Astrocyte of the cerebellum (primary cell): ENCODE data around the gene FIBCD1.

Source experiments
- DNase-seq: peaks from one replicate; pipeline ENCODE4 v3.0.0-alpha.2; 2011; ENCODE audit warnings: low read depth
- H3K4me3 ChIP-seq: 2 replicates; pipeline ENCODE4 v1.5.1; 2011; ENCODE audit warnings: mild to moderate bottlenecking, low read depth, low read length, moderate library complexity
- in situ Hi-C: cut with HindIII; loops from 2 replicates; pipeline ENCODE4 v1.10.0; 2017; ENCODE audit warnings: low sequenced_read_pairs
- TF ChIP-seq, protein P1 (sequence below): IDR thresholded peaks from 2 replicates; pipeline ENCODE4 v1.5.1; 2012; ENCODE audit warnings: low read length, low read depth, moderate library complexity, mild to moderate bottlenecking; ENCODE audit errors: missing control alignments

Gene FIBCD1

DNA sequence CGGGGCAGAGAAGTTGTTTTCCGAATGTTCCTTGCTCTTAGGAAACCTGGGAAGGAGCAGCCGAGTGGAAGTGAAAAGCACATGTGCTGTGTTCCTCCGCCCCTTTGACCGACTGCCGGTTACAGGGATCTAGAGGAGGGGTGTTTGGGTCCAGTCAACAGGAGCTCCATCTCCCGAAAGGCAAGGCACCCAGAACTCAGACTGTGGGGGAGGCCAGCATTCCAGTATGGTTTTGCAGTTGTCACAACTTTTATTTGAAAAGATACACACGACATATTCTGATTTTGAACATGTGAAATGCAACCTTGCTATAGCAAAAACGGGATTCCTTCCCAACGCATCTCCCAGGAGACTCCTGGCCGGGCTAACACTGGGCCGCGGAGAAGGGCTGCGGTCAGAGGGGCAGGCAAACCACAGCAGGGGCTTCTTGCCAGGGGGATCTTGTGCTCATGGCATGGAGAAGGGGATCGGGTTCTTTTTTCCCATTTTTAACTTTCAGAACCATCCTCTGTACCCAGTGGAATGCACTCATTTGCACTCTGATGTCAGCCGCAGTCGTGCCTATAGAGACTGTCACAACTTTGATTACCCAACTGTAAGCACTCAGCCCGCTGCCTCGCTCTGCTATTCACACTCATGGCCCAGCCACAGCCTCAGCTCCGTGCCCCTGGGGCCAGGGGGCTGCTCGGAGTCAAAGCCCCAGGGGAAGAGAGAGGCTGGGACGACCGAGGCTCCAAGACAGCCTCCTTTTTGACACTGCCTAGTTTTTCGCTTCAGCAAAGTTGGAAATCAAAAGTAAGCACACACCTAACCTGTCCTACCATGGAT, 46.4 kb downstream of the FIBCD1 start:
- no peak overlapping the region for H3K4me3 ChIP-seq
- DNase-seq = no peak
- in situ Hi-C loops = no loop called here
- TF ChIP-seq, protein P1, sequence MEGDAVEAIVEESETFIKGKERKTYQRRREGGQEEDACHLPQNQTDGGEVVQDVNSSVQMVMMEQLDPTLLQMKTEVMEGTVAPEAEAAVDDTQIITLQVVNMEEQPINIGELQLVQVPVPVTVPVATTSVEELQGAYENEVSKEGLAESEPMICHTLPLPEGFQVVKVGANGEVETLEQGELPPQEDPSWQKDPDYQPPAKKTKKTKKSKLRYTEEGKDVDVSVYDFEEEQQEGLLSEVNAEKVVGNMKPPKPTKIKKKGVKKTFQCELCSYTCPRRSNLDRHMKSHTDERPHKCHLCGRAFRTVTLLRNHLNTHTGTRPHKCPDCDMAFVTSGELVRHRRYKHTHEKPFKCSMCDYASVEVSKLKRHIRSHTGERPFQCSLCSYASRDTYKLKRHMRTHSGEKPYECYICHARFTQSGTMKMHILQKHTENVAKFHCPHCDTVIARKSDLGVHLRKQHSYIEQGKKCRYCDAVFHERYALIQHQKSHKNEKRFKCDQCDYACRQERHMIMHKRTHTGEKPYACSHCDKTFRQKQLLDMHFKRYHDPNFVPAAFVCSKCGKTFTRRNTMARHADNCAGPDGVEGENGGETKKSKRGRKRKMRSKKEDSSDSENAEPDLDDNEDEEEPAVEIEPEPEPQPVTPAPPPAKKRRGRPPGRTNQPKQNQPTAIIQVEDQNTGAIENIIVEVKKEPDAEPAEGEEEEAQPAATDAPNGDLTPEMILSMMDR = no peak

DNA sequence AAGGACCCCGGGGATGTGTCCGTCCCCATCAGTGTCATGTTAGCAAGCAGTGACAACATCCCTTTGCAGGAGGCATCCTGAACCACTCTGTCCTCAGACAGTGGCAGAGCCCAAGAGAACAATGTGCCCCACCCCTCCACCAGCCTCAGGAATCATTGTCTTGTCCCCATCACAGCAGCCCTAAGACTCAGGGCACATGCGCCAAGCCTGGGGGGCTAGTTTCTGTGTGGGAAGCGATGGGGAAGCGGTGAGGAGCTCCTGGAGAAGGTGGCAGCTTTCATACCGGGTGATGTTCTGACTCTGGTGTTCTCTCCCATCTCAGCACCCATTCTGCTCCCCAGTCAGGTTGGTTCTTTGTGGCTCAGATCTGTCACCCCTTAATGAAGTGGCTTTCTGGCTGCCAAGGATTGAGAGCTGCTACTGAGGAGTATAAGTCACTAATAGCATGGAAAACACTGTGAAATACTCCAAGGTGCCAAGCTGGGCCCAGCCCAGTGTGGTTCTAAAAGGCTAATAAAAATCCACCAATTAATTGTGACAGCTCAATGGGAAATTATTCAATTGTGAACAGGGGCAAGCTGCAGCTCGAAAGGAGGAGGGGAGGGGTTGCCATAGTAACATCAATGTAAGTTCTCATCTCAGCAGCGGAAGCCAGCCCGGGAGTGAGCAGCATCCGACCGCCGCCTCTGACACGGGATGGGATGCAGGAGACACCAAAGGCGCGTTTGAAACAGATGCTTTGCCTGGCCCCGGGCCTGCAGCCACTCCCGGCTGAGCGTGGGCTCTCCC, 47.2 kb downstream of the FIBCD1 start:
- in situ Hi-C loops = no loop called here
- no peak for DNase-seq
- H3K4me3 ChIP-seq = no peak overlapping the region
- TF ChIP-seq, protein P1 = no peak

DNA sequence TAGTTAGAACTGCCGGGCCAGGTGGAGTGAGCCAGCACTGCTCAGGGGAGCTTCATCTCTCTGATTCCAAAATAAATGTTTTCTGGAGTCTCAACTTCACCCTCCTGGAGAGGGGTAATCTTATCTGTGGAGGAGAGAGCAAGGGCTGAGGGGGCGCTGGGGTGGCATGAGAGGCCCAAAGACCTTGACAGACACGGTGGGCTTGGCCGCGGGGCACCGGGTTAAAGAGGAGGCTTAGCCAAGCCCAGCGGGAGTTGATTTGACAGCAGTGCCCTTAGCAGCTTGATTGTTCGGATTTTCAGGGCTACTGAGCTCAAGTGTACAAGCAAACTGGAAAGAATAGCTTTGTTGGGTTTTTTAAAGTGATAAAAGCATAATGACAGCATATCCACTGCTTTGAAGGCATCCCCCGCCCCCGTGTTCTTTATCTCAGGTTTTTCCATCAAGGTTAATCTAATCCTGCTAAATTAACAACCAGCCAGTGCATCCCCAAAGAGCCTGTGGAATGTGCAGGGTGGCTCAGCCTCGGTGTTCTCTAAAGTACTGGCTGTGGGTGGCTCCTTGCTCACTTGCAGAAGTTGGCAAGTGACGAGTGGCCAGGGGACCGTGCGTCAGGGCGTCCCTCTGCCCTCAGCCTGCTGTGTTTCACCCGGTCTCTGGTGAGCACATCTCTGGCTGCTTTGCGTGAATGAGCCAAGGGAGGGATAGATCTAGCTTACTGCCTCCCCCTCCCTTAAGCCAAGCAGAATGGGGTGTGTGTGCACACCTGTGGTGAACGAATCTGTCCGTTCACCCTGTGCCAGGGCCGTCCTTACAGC, 48.0 kb downstream of the FIBCD1 start:
- no peak overlapping the region for H3K4me3 ChIP-seq
- DNase-seq = no peak
- in situ Hi-C loops = no loop called here
- TF ChIP-seq, protein P1 = no peak

DNA sequence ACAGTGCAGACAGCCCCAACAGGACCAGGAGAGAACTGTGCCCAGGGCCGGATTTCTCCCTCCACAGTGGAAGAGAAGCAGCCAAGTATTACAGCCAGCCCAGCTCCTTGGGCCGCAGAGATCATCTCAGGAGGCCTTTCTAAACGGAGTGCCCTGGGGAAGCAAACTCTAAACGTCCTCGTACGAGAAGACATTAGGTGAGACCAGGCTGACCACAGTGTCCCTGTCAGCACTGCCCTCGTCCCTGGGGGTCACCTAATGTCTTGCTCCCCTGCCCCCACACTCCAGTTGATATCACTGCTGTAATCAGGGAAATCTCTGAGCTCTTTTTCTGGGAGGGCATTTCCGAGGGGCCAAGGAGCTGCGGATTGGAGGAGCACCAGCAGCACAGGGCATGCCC, 48.9 kb downstream of the FIBCD1 start:
- in situ Hi-C loops = no loop called here
- DNase-seq = no peak
- H3K4me3 ChIP-seq = no peak overlapping the region
- TF ChIP-seq, protein P1 = no peak

DNA sequence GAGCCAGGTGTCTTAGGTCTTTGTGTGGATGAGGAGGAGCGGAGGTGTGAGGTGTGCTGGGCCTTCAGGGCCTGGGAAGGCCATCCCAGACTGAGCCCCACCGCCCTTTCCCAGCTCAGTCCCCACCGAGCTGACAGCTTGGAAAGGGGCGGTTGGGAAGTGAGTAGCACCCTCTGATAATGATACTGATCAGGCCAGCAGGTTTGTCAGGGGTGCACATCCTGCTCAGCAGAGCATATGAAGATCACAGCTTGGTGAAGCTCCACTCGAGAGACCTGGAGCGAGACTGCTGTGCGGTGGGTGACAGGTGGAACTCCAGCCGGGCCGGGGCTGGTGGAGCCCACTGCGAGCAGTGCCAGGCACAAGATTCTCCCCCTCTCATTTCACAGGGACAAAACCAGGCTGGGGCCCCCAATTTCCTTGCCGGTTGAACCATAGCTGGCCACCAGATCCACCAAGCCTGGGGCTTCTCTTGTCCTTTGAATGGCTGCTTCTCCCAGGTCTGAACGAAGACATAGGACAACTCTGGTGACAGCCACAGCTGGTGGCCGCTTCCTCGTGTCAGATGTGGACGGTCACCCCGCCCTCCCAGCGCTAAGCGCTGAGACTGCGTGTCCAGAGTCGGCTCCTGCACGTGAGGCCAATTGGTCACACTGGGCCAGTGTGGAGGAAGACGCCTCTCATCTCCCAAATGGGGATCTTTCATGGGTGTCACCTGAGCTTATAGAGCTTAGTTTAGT, 50.7 kb downstream of the FIBCD1 start:
- DNase-seq = no peak
- in situ Hi-C loops = no loop called here
- TF ChIP-seq, protein P1 = no peak
- H3K4me3 ChIP-seq = no peak overlapping the region
